ENCODE measurements around the gene OR10H1. TPM values are rescaled to one million over a fixed set of nuclear protein-coding genes. Genes with fewer than 3 reads are reported as not detected.
"Not testable (repeated sequence)": the region's sequence is repeated elsewhere in the genome, so short reads cannot be mapped to it uniquely, and the experiment has no call there.

The OR10H1 gene
- total RNA-seq, 1 donor from 2014 or later = not detected

- H3K9me3 Mint-ChIP-seq = peaks cover 42% of the 10 kb centered on the region
- H3K27ac Mint-ChIP-seq = no peak overlapping the region
Measured at GRCh38 chr19:15840833-15841232, 25.4 kb upstream of the OR10H1 start.

GRCh38 chr19:15839888-15840287, 24.4 kb upstream of the OR10H1 start:
- not testable (repeated sequence) for DNase-seq (ENCODE audit: low spot score); H3K4me1 Mint-ChIP-seq; H3F3A ChIP-seq (ENCODE audit: low read depth); H3K27me3 ChIP-seq; H3K4me3 ChIP-seq; H3K27ac Mint-ChIP-seq; H3K27me3 Mint-ChIP-seq (ENCODE audit: insufficient read depth, low read depth); H3K79me2 ChIP-seq (ENCODE audit: low read depth); H3K4me3 Mint-ChIP-seq; H3K36me3 Mint-ChIP-seq; H2AFZ ChIP-seq (replicated peaks); H3K27ac ChIP-seq; H3K4me2 ChIP-seq; H4K20me1 ChIP-seq (ENCODE audit: low read depth); H3K9me3 ChIP-seq (ENCODE audit: low read depth); H3K4me1 ChIP-seq; H3K36me3 ChIP-seq; H3K9ac ChIP-seq
- peaks cover 43% of the 10 kb centered on the region for H3K9me3 Mint-ChIP-seq

More at GRCh38 chr19:15840833-15841232, 25.4 kb upstream of the OR10H1 start:
- Histone ChIP-seq H3K9ac (no peak overlapping the region), H2AFZ (replicated peaks) (no peak overlapping the region), H3F3A (ENCODE audit: low read depth) (no peaks in the 10 kb centered on the region), H3K79me2 (ENCODE audit: low read depth) (no peaks in the 10 kb centered on the region), H3K27ac (no peak overlapping the region), H3K27me3 (no peaks in the 10 kb centered on the region), H3K9me3 (ENCODE audit: low read depth) (peaks cover 7% of the 10 kb centered on the region), H3K4me3 (no peak overlapping the region), H3K36me3 (no peaks in the 10 kb centered on the region), H3K4me2 (no peak overlapping the region), H3K4me1 (no peaks in the 10 kb centered on the region), H4K20me1 (ENCODE audit: low read depth) (no peaks in the 10 kb centered on the region)
- no peaks in the 10 kb centered on the region for H3K4me1 Mint-ChIP-seq
- peaks cover 8% of the 10 kb centered on the region for H3K27me3 Mint-ChIP-seq (ENCODE audit: insufficient read depth, low read depth)
- DNase-seq (ENCODE audit: low spot score) = no peak
- TF ChIP-seq EZH2phosphoT487 (IDR thresholded peaks at IDR 0.05) = no peak
- no peak for TF ChIP-seq CTCF (IDR thresholded peaks at IDR 0.05)
- TF ChIP-seq EZH2 (IDR thresholded peaks at IDR 0.05) = no peak
- H3K36me3 Mint-ChIP-seq = no peaks in the 10 kb centered on the region
- H3K4me3 Mint-ChIP-seq = no peak overlapping the region

- Mint-ChIP-seq H3K27me3 (ENCODE audit: insufficient read depth, low read depth) (peaks cover 4% of the 10 kb centered on the region), H3K4me1 (no peaks in the 10 kb centered on the region), H3K27ac (no peak overlapping the region), H3K4me3 (no peak overlapping the region), H3K36me3 (no peaks in the 10 kb centered on the region), H3K9me3 (peaks cover 35% of the 10 kb centered on the region)
- Histone ChIP-seq H3K4me2 (no peak overlapping the region), H3F3A (ENCODE audit: low read depth) (no peaks in the 10 kb centered on the region), H3K9me3 (ENCODE audit: low read depth) (peaks cover 7% of the 10 kb centered on the region), H4K20me1 (ENCODE audit: low read depth) (no peaks in the 10 kb centered on the region), H3K27ac (no peak overlapping the region), H3K79me2 (ENCODE audit: low read depth) (no peaks in the 10 kb centered on the region), H3K9ac (no peak overlapping the region), H3K36me3 (no peaks in the 10 kb centered on the region), H2AFZ (replicated peaks) (no peak overlapping the region), H3K4me1 (no peaks in the 10 kb centered on the region), H3K27me3 (no peaks in the 10 kb centered on the region), H3K4me3 (no peak overlapping the region)
- DNase-seq (ENCODE audit: low spot score) = no peak
- TF ChIP-seq EZH2 (IDR thresholded peaks at IDR 0.05) = no peak
- no peak for TF ChIP-seq CTCF (IDR thresholded peaks at IDR 0.05)
- no peak for TF ChIP-seq EZH2phosphoT487 (IDR thresholded peaks at IDR 0.05)
Measured at GRCh38 chr19:15838351-15838750, 22.9 kb upstream of the OR10H1 start.

- Mint-ChIP-seq H3K4me3 (no peak overlapping the region), H3K27ac (no peak overlapping the region), H3K27me3 (ENCODE audit: insufficient read depth, low read depth) (peaks cover 3% of the 10 kb centered on the region), H3K4me1 (no peaks in the 10 kb centered on the region), H3K36me3 (no peaks in the 10 kb centered on the region), H3K9me3 (peaks cover 28% of the 10 kb centered on the region)
- Histone ChIP-seq H3K4me2 (no peak overlapping the region), H3K27ac (no peak overlapping the region), H2AFZ (replicated peaks) (no peak overlapping the region), H3F3A (ENCODE audit: low read depth) (no peaks in the 10 kb centered on the region), H3K36me3 (no peaks in the 10 kb centered on the region), H3K79me2 (ENCODE audit: low read depth) (no peaks in the 10 kb centered on the region), H3K4me1 (no peaks in the 10 kb centered on the region), H3K9ac (no peak overlapping the region), H4K20me1 (ENCODE audit: low read depth) (no peaks in the 10 kb centered on the region), H3K9me3 (ENCODE audit: low read depth) (peaks cover 7% of the 10 kb centered on the region), H3K4me3 (no peak overlapping the region), H3K27me3 (no peaks in the 10 kb centered on the region)
- TF ChIP-seq CTCF (IDR thresholded peaks at IDR 0.05) (no peak), EZH2 (IDR thresholded peaks at IDR 0.05) (no peak), EZH2phosphoT487 (IDR thresholded peaks at IDR 0.05) (no peak)
- DNase-seq (ENCODE audit: low spot score) = no peak
Measured at GRCh38 chr19:15837221-15837731, 21.8 kb upstream of the OR10H1 start.

Data from neural progenitor cell (in vitro differentiated cells).